Left ventricle myocardium superior (tissue), 1 donor: ENCODE measurements around the gene NEUROG2. TPM values are rescaled to one million over a fixed set of nuclear protein-coding genes. Genes with fewer than 3 reads are reported as not detected.
"Not testable (repeated sequence)": the region's sequence is repeated elsewhere in the genome, so short reads cannot be mapped to it uniquely, and the experiment has no call there.

Experiments
- ATAC-seq: fragments of 200-7000 bp; cut with Tn5 transposase; one replicate; pipeline ENCODE4 v1.9.1; 2020; ENCODE audit warnings: mild to moderate bottlenecking, moderate library complexity
- DNase-seq: peaks from one replicate; pipeline ENCODE4 v3.0.0-alpha.2; 2020
- intact Hi-C: fragments of 100-400 bp; cut with micrococcal nuclease; formaldehyde crosslinking; loops from one replicate; pipeline ENCODE4 v1.11.0; 2022
- long read RNA-seq: library from polyadenylated mRNA; unstranded; transcript quantifications from one replicate; pipeline ENCODE4 v2.0.0, GENCODE V29; 2021
- total RNA-seq: library from RNA; stranded (reverse); fragmentation: NEBNext Ultra II Directional; extraction: Animal tissue kit (Norgen Biotek cat#: 25700); gene quantifications from one replicate; pipeline ENCODE4 v1.2.1, GENCODE V29; 2021
- donor health status: DM: no; HTN: yes; CAD: no; lungs with severe emphysema.

The NEUROG2 gene
- total RNA-seq, result not detected
- long read RNA-seq, result 0 reads

GRCh38 chr4:112516066-112516470, at the start of gene NEUROG2:
NEUROG2 (minus strand) TSS chr4:112516180; CDS start chr4:112515475, 705 bp downstream.
- intact Hi-C loops, result no loop called here
- no peak for DNase-seq
- no peak for ATAC-seq

GRCh38 chr4:112564706-112565270, 48.8 kb upstream of the NEUROG2 start:
- no peak for ATAC-seq
- intact Hi-C loops, result no loop called here

GRCh38 chr4:112563431-112564200, 47.6 kb upstream of the NEUROG2 start:
- no peak for ATAC-seq
- intact Hi-C loops, result no loop called here

More at GRCh38 chr4:112564706-112565270, 48.8 kb upstream of the NEUROG2 start:
- DNase-seq, result no peak

GRCh38 chr4:112562254-112562879, 46.4 kb upstream of the NEUROG2 start:
- intact Hi-C loops, result no loop called here
- ATAC-seq (no peak), DNase-seq (no peak)

More at GRCh38 chr4:112563431-112564200, 47.6 kb upstream of the NEUROG2 start:
- DNase-seq, result no peak

- intact Hi-C loops, result no loop called here
- no peak for DNase-seq
- ATAC-seq, result no peak
These were observed 44.1 kb upstream of the NEUROG2 start for GRCh38 chr4:112560084-112560483.

- no peak for DNase-seq
- ATAC-seq, result no peak
- intact Hi-C loops, result no loop called here
These were observed 43.1 kb upstream of the NEUROG2 start for GRCh38 chr4:112559053-112559452.

GRCh38 chr4:112557676-112558411, 41.9 kb upstream of the NEUROG2 start:
- intact Hi-C loops, result no loop called here
- ATAC-seq, result no peak

GRCh38 chr4:112554271-112554670, 38.3 kb upstream of the NEUROG2 start:
- ATAC-seq, intact Hi-C loops: not testable (repeated sequence)

More at GRCh38 chr4:112557676-112558411, 41.9 kb upstream of the NEUROG2 start:
- DNase-seq, result no peak

GRCh38 chr4:112552668-112553067, 36.7 kb upstream of the NEUROG2 start:
- no peak for DNase-seq
- ATAC-seq, result no peak
- intact Hi-C loops, result no loop called here

More at GRCh38 chr4:112554271-112554670, 38.3 kb upstream of the NEUROG2 start:
- DNase-seq, result not testable (repeated sequence)

GRCh38 chr4:112550728-112551127, 34.7 kb upstream of the NEUROG2 start:
- intact Hi-C loops, result no loop called here
- DNase-seq (no peak), ATAC-seq (no peak)

GRCh38 chr4:112546476-112546875, 30.5 kb upstream of the NEUROG2 start:
- no peak for DNase-seq
- no peak for ATAC-seq
- intact Hi-C loops, result no loop called here

- ATAC-seq, result no peak
- DNase-seq, result no peak
- intact Hi-C loops, result no loop called here
These were observed 29.4 kb upstream of the NEUROG2 start for GRCh38 chr4:112545346-112545745.

- no peak for DNase-seq
- no peak for ATAC-seq
- intact Hi-C loops, result no loop called here
These were observed 24.7 kb upstream of the NEUROG2 start for GRCh38 chr4:112540695-112541094.

GRCh38 chr4:112536123-112536522, 20.1 kb upstream of the NEUROG2 start:
- intact Hi-C loops, result no loop called here
- ATAC-seq, result no peak
- DNase-seq, result no peak

- no peak for ATAC-seq
- DNase-seq, result no peak
- intact Hi-C loops, result no loop called here
These were observed 16.3 kb upstream of the NEUROG2 start for GRCh38 chr4:112532267-112532666.

GRCh38 chr4:112531146-112531545, 15.2 kb upstream of the NEUROG2 start:
- ATAC-seq (no peak), DNase-seq (no peak)
- intact Hi-C loops, result no loop called here

- ATAC-seq (no peak), DNase-seq (no peak)
- intact Hi-C loops, result no loop called here
These were observed 10.1 kb upstream of the NEUROG2 start for GRCh38 chr4:112526061-112526460.

- DNase-seq, result peak; percentile 75
- peak; percentile 70 for ATAC-seq
- intact Hi-C loops, result no loop called here
These were observed 8.0 kb upstream of the NEUROG2 start for GRCh38 chr4:112523764-112524505.
